GM23338 (cell line): ENCODE data around the gene UGT1A1. TPM values are rescaled to one million over a fixed set of nuclear protein-coding genes. Genes with fewer than 3 reads are reported as not detected.

Source experiments
- ATAC-seq: fragments of 200-7000 bp; cut with Tn5 transposase; 3 replicates; pipeline ENCODE4 v1.9.1; 2020
- DNase-seq: peaks from one replicate; pipeline ENCODE4 v3.0.0-alpha.2; 2015; ENCODE audit warnings: low spot score
- H2AFZ ChIP-seq: fragments of 200-600 bp; sonication (generic); 2 replicates; pipeline ENCODE4 v1.8.0; 2016; ENCODE audit warnings: antibody characterized with exemption, mild to moderate bottlenecking, moderate library complexity
- H3F3A ChIP-seq: fragments of 200-600 bp; sonication (generic); replicated peaks from 2 replicates; pipeline ENCODE4 v1.8.0; 2017; ENCODE audit warnings: antibody characterized with exemption, mixed run types, low read depth
- H3K27ac ChIP-seq: fragments of 200-600 bp; sonication (generic); 2 replicates; pipeline ENCODE4 v1.6.1; 2016; ENCODE audit warnings: low read depth
- H3K27me3 ChIP-seq: fragments of 200-600 bp; sonication (generic); 2 replicates; pipeline ENCODE4 v1.8.0; 2016; ENCODE audit warnings: mild to moderate bottlenecking, mixed run types, moderate library complexity; ENCODE audit not compliant: insufficient read depth
- H3K36me3 ChIP-seq: fragments of 200-600 bp; sonication (generic); 2 replicates; pipeline ENCODE4 v1.8.0; 2016; ENCODE audit warnings: mild to moderate bottlenecking; ENCODE audit not compliant: insufficient read depth
- H3K4me1 ChIP-seq: fragments of 200-600 bp; sonication (generic); 2 replicates; pipeline ENCODE4 v1.8.0; 2016; ENCODE audit warnings: mild to moderate bottlenecking, moderate library complexity; ENCODE audit not compliant: insufficient read depth
- H3K4me2 ChIP-seq: fragments of 200-600 bp; sonication (generic); 2 replicates; pipeline ENCODE4 v1.7.1; 2017; ENCODE audit warnings: mixed run types
- H3K4me3 ChIP-seq: fragments of 200-600 bp; sonication (generic); 2 replicates; pipeline ENCODE4 v1.6.1; 2016; ENCODE audit warnings: mixed run types
- H3K79me2 ChIP-seq: fragments of 200-600 bp; sonication (generic); replicated peaks from 2 replicates; pipeline ENCODE4 v1.8.0; 2017; ENCODE audit warnings: mild to moderate bottlenecking; ENCODE audit not compliant: insufficient read depth
- H3K9me2 ChIP-seq: fragments of 200-600 bp; sonication (generic); 2 replicates; pipeline ENCODE4 v1.8.0; 2017; ENCODE audit not compliant: insufficient read depth
- H4K20me1 ChIP-seq: fragments of 200-600 bp; sonication (generic); replicated peaks from 2 replicates; pipeline ENCODE4 v1.8.0; 2017; ENCODE audit warnings: mild to moderate bottlenecking; ENCODE audit not compliant: insufficient read depth
- H3K27ac Mint-ChIP-seq: 2 replicates; pipeline ENCODE4 v1.8.0; 2020; ENCODE audit warnings: inconsistent platforms, mild to moderate bottlenecking, moderate library complexity, mixed read lengths
- H3K27me3 Mint-ChIP-seq: 3 replicates; pipeline ENCODE4 v1.8.0; 2022; ENCODE audit warnings: low read depth, mild to moderate bottlenecking, moderate library complexity, mixed read lengths, inconsistent platforms; ENCODE audit not compliant: insufficient read depth, poor library complexity
- H3K36me3 Mint-ChIP-seq: 3 replicates; pipeline ENCODE4 v1.8.0; 2021; ENCODE audit warnings: low read depth, mild to moderate bottlenecking, inconsistent platforms, moderate library complexity, mixed read lengths
- H3K4me1 Mint-ChIP-seq: 3 replicates; pipeline ENCODE4 v1.8.0; 2020; ENCODE audit warnings: mild to moderate bottlenecking, inconsistent platforms, mixed read lengths
- H3K4me3 Mint-ChIP-seq: 3 replicates; pipeline ENCODE4 v1.8.0; 2021; ENCODE audit warnings: moderate library complexity, mild to moderate bottlenecking, inconsistent platforms, mixed read lengths
- H3K9me3 Mint-ChIP-seq: 3 replicates; pipeline ENCODE4 v1.8.0; 2020; ENCODE audit warnings: moderate library complexity, mild to moderate bottlenecking, inconsistent platforms, mixed read lengths
- EZH2 ChIP-seq: fragments of 200-600 bp; sonication (generic); IDR thresholded peaks from one replicate; pipeline ENCODE4 v1.8.0; 2017; ENCODE audit warnings: antibody characterized with exemption, mild to moderate bottlenecking, low read depth; ENCODE audit not compliant: unreplicated experiment
- EZH2phosphoT487 ChIP-seq: fragments of 200-600 bp; sonication (generic); IDR thresholded peaks from one replicate; pipeline ENCODE4 v1.8.1; 2018; ENCODE audit warnings: antibody characterized with exemption; ENCODE audit not compliant: unreplicated experiment
- NANOG ChIP-seq: IDR thresholded peaks from 2 replicates; pipeline ENCODE4 v1.6.1; 2016; ENCODE audit warnings: antibody characterized with exemption, borderline replicate concordance
- STAT1 ChIP-seq: IDR thresholded peaks from one replicate; pipeline ENCODE4 v1.6.1; 2016; ENCODE audit warnings: antibody characterized with exemption; ENCODE audit not compliant: unreplicated experiment
- ZNF114 ChIP-seq: fragments of 250-450 bp; sonication (Bioruptor Pico); IDR thresholded peaks from 2 replicates; pipeline ENCODE4 v1.5.0; 2020; ENCODE audit warnings: mild to moderate bottlenecking, moderate library complexity
- ZNF331 ChIP-seq: fragments of 250-450 bp; sonication (Bioruptor Pico); IDR thresholded peaks from 2 replicates; pipeline ENCODE4 v1.5.0; 2020; ENCODE audit warnings: low read depth, mild to moderate bottlenecking, moderate library complexity
- polyA plus RNA-seq: library from polyadenylated mRNA; unstranded; fragments of >200 nt; fragmentation: Nextera tagmentation; extraction: Ambion mirVana; gene quantifications from 2 replicates; pipeline ENCODE4 v1.2.1, GENCODE V29; 2016
- total RNA-seq: library from RNA; depleted of rRNA; stranded (reverse); fragments of >200 nt; shearing (Covaris generic); gene quantifications from 2 replicates; pipeline ENCODE4 v1.2.3, GENCODE V29; 2014
- TF ChIP-seq, protein P1 (sequence below): fragments of 250-450 bp; sonication (Bioruptor Pico); IDR thresholded peaks from 2 replicates; pipeline ENCODE4 v1.5.0; 2020; ENCODE audit warnings: mild to moderate bottlenecking, moderate library complexity
- TF ChIP-seq, protein P2 (sequence below): IDR thresholded peaks from 2 replicates; pipeline ENCODE4 v1.6.1; 2016; ENCODE audit warnings: antibody characterized with exemption

The UGT1A1 gene
- total and polyA plus RNA-seq, 2 experiments from 2014 or later: not detected

- TF ChIP-seq, protein P1, sequence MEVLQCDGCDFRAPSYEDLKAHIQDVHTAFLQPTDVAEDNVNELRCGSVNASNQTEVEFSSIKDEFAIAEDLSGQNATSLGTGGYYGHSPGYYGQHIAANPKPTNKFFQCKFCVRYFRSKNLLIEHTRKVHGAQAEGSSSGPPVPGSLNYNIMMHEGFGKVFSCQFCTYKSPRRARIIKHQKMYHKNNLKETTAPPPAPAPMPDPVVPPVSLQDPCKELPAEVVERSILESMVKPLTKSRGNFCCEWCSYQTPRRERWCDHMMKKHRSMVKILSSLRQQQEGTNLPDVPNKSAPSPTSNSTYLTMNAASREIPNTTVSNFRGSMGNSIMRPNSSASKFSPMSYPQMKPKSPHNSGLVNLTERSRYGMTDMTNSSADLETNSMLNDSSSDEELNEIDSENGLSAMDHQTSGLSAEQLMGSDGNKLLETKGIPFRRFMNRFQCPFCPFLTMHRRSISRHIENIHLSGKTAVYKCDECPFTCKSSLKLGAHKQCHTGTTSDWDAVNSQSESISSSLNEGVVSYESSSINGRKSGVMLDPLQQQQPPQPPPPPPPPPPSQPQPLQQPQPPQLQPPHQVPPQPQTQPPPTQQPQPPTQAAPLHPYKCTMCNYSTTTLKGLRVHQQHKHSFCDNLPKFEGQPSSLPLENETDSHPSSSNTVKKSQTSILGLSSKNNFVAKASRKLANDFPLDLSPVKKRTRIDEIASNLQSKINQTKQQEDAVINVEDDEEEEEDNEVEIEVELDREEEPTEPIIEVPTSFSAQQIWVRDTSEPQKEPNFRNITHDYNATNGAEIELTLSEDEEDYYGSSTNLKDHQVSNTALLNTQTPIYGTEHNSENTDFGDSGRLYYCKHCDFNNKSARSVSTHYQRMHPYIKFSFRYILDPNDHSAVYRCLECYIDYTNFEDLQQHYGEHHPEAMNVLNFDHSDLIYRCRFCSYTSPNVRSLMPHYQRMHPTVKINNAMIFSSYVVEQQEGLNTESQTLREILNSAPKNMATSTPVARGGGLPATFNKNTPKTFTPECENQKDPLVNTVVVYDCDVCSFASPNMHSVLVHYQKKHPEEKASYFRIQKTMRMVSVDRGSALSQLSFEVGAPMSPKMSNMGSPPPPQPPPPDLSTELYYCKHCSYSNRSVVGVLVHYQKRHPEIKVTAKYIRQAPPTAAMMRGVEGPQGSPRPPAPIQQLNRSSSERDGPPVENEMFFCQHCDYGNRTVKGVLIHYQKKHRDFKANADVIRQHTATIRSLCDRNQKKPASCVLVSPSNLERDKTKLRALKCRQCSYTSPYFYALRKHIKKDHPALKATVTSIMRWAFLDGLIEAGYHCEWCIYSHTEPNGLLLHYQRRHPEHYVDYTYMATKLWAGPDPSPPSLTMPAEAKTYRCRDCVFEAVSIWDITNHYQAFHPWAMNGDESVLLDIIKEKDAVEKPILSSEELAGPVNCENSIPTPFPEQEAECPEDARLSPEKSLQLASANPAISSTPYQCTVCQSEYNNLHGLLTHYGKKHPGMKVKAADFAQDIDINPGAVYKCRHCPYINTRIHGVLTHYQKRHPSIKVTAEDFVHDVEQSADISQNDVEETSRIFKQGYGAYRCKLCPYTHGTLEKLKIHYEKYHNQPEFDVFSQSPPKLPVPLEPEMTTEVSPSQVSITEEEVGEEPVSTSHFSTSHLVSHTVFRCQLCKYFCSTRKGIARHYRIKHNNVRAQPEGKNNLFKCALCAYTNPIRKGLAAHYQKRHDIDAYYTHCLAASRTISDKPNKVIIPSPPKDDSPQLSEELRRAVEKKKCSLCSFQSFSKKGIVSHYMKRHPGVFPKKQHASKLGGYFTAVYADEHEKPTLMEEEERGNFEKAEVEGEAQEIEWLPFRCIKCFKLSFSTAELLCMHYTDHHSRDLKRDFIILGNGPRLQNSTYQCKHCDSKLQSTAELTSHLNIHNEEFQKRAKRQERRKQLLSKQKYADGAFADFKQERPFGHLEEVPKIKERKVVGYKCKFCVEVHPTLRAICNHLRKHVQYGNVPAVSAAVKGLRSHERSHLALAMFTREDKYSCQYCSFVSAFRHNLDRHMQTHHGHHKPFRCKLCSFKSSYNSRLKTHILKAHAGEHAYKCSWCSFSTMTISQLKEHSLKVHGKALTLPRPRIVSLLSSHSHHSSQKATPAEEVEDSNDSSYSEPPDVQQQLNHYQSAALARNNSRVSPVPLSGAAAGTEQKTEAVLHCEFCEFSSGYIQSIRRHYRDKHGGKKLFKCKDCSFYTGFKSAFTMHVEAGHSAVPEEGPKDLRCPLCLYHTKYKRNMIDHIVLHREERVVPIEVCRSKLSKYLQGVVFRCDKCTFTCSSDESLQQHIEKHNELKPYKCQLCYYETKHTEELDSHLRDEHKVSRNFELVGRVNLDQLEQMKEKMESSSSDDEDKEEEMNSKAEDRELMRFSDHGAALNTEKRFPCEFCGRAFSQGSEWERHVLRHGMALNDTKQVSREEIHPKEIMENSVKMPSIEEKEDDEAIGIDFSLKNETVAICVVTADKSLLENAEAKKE (CRISPR knock-in tag): no peak
- TF ChIP-seq STAT1: no peak
Measured at GRCh38 chr2:233807966-233808935, 48.2 kb downstream of the UGT1A1 start (continued).

DNA sequence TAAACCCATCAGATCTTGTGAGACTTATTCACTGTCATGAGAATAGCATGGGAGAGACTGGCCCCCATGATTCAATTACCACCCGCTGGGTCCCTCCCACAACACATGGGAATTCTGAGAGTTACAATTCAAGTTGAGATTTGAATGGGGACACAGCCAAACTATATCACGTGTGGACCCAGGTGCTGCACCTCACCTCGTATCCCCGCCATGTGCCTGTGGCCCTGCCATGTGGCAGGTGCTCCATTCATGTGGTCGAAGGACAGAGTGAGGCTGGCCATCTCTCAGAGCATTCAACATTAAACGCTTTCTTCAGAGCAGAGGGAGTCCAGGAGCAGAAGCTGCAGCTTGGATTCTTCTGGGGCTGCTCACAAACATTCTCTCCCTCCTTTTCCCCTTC, 50.3 kb downstream of the UGT1A1 start:
- no peak overlapping the region for H3K4me3 ChIP-seq
- H2AFZ ChIP-seq: no peak overlapping the region
- H3K27me3 ChIP-seq: no peaks in the 10 kb centered on the region
- peaks cover 6% of the 10 kb centered on the region for H3K9me2 ChIP-seq
- H3K27ac ChIP-seq: no peak overlapping the region
- no peak overlapping the region for H3K4me2 ChIP-seq
- no peak overlapping the region for H3K27ac Mint-ChIP-seq
- H3K4me1 ChIP-seq: no peaks in the 10 kb centered on the region
- H3K36me3 Mint-ChIP-seq: no peaks in the 10 kb centered on the region
- peaks cover 2% of the 10 kb centered on the region for H3K27me3 Mint-ChIP-seq
- peaks cover 5% of the 10 kb centered on the region; the same call in 2 of the 3 replicates for H3K9me3 Mint-ChIP-seq
- H3K4me1 Mint-ChIP-seq: no peaks in the 10 kb centered on the region
- H3F3A ChIP-seq: no peaks in the 10 kb centered on the region
- no peak overlapping the region for H3K4me3 Mint-ChIP-seq
- H3K79me2 ChIP-seq: no peaks in the 10 kb centered on the region
- no peaks in the 10 kb centered on the region for H4K20me1 ChIP-seq
- no peaks in the 10 kb centered on the region for H3K36me3 ChIP-seq
- no peak for DNase-seq
- ATAC-seq: no peak
- TF ChIP-seq, protein P2, sequence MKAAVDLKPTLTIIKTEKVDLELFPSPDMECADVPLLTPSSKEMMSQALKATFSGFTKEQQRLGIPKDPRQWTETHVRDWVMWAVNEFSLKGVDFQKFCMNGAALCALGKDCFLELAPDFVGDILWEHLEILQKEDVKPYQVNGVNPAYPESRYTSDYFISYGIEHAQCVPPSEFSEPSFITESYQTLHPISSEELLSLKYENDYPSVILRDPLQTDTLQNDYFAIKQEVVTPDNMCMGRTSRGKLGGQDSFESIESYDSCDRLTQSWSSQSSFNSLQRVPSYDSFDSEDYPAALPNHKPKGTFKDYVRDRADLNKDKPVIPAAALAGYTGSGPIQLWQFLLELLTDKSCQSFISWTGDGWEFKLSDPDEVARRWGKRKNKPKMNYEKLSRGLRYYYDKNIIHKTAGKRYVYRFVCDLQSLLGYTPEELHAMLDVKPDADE: no peak
- TF ChIP-seq NANOG (no peak), STAT1 (no peak), EZH2 (no peak), EZH2phosphoT487 (no peak), ZNF331 (no peak), ZNF114 (CRISPR knock-in tag) (no peak)
